SIG-M5 treated with dmso at 0.1 percent for 504 hours (cell line): ENCODE results near the gene NUDT3.
"Not testable (repeated sequence)": the region's sequence is repeated elsewhere in the genome, so short reads cannot be mapped to it uniquely, and the experiment has no call there.

Source experiments
- DNase-seq: peaks from one replicate; lab custom pipeline; 2025; ENCODE audit not compliant: unreplicated experiment; lab: John Stamatoyannopoulos, UW

NUDT3 gene

GRCh38 chr6:34324738-34325444, 67.6 kb downstream of the NUDT3 start:
- no peak for DNase-seq

GRCh38 chr6:34324221-34324620, 68.2 kb downstream of the NUDT3 start:
- not testable (repeated sequence) for DNase-seq

GRCh38 chr6:34323300-34323699, 69.2 kb downstream of the NUDT3 start:
- DNase-seq = no peak

GRCh38 chr6:34322732-34323131, 69.7 kb downstream of the NUDT3 start:
- DNase-seq = no peak

GRCh38 chr6:34321821-34322220, 70.6 kb downstream of the NUDT3 start:
- DNase-seq = no peak

- DNase-seq = no peak
These were observed 73.0 kb downstream of the NUDT3 start for GRCh38 chr6:34319471-34319885.

GRCh38 chr6:34318499-34319470, 73.7 kb downstream of the NUDT3 start:
- no peak for DNase-seq

GRCh38 chr6:34317882-34318498, 74.5 kb downstream of the NUDT3 start:
- DNase-seq = no peak

GRCh38 chr6:34317172-34317477, 75.3 kb downstream of the NUDT3 start:
- DNase-seq = no peak

- DNase-seq = no peak
These were observed 75.9 kb downstream of the NUDT3 start for GRCh38 chr6:34316431-34317171.

- peak; percentile 91 for DNase-seq
These were observed 76.7 kb downstream of the NUDT3 start for GRCh38 chr6:34315780-34316179.

GRCh38 chr6:34315256-34315655, 77.2 kb downstream of the NUDT3 start:
- DNase-seq = no peak

- DNase-seq = no peak
These were observed 80.2 kb downstream of the NUDT3 start for GRCh38 chr6:34312259-34312658.

- DNase-seq = no peak
These were observed 81.7 kb downstream of the NUDT3 start for GRCh38 chr6:34310817-34311216.

- no peak for DNase-seq
These were observed 84.0 kb downstream of the NUDT3 start for GRCh38 chr6:34308483-34308882.

GRCh38 chr6:34305982-34306708, 86.3 kb downstream of the NUDT3 start:
- DNase-seq = no peak

- no peak for DNase-seq
These were observed 87.0 kb downstream of the NUDT3 start for GRCh38 chr6:34305497-34305896.

- DNase-seq = no peak
These were observed 88.3 kb downstream of the NUDT3 start for GRCh38 chr6:34304164-34304563.

- no peak for DNase-seq
These were observed 89.5 kb downstream of the NUDT3 start for GRCh38 chr6:34302929-34303328.

GRCh38 chr6:34301408-34301807, 91.1 kb downstream of the NUDT3 start:
- no peak for DNase-seq
